A549 treated with AZD9567 at 1 μM for 4 hours (cell line): Measurements from ENCODE around the gene SLFNL1. TPM values are rescaled to one million over a fixed set of nuclear protein-coding genes. Genes with fewer than 3 reads are reported as not detected.

Experiments used
- total RNA-seq: library from RNA; stranded (reverse); fragments of 200-300 nt; extraction: Qiagen RNA extraction; gene quantifications from 5 replicates; pipeline ENCODE4 v1.2.3, GENCODE V29; 2022; ENCODE audit not compliant: insufficient read depth

Gene SLFNL1
- 0.05 to 0.07 TPM (median 0.06 TPM) in 3 of 5 replicates, not detected in the others for total RNA-seq

DNA sequence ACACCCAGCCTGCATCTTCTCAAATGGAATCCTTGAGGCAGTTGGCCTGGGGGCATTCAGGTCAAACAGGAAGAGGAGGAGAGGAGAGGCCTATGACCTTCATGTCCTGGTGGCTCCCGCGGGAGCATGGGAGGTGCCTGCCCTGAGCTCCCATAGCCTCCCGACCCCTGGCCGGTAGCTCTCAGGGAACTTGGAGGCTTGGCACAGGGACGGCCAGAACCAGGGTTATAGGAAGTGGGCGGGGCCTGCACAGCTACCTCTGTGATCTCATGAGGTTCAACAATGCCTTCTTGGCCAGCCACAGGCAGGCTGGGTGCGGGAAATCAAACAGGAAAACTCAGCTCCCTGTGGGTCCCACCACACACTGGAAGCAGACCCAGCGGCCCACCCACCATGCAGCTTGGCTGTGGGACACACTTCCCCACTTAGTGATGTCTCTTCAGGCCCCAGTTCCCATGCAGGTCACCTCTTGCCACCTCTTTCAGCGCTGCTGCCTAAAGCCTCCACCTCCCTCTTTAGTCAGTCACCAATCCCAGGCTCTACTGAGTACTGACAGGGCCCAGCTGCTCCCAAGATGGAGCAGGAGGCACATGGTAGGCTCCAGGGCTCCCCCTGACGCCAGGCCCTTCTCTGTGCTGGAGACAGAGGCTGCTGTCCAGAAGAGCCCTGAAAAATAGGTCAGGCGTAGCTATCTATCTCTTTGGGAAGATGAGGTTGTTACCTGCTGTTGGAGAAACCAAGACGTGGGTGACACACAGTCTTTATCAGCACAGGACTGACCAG, at the start of gene SLFNL1:
Gene SLFNL1, minus strand, starts transcription at position 200 of the 783 bp plus-strand sequence. CDS start 1,065 bp downstream, outside the sequence.

DNA sequence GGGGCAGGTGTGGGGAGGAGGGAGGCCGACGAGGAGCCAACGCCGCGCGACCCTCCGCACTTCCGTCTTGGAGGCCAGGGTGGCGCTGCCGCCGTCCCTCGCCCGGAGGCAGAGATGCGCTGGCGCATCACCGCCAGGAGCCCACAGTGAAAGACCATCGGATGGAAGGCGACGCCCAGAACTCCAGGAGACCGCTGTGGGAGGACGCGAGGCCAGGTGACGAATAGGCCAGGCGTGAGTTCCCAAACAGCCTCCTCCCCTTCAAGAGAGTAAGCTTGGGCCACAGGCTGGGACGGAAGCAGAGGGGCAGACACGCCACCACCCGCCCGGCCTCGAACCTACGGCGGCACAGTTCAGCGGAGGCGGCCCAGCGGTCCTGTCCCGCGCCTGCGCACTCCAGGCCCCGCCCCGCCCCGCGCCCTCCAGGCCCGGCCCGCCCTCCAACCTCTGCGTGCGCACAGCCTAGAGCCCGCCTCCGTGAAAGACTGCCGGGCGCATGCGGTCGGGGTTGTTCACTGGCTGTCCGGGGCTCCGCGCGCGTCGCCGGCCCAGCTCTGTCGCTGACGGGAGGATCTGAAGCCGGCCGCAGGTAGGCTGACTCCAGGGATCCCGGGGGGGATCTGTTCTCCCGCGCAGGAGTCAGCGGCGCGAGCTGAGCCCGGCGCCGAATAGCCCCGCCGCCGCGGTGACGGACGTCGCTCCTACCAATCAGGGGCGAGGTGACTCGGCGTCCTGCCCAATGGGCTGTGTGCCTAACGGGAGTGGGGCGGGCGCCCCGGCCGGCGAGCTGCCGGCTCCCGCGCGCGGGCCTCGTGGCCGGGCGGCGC, 42.1 kb downstream of the SLFNL1 start, which contains the start of gene CTPS1:
Gene CTPS1, plus strand, starts transcription at position 456 of the 827 bp plus-strand sequence. CDS start 3,595 bp downstream, outside the sequence.

Other genes starting within 250 kb of the SLFNL1 start
- gene KCNQ4, start 237.9 kb downstream of the SLFNL1 start, total RNA-seq: 0.23 to 0.82 TPM (median 0.28 TPM) in 5 replicates
- 27.0 to 93.5 TPM (median 74.2 TPM) in 5 replicates for gene CITED4, start 159.4 kb downstream of the SLFNL1 start, total RNA-seq
- gene CTPS1, start 42.0 kb downstream of the SLFNL1 start, total RNA-seq: 76.6 to 97.0 TPM (median 86.2 TPM) in 5 replicates
- 7.5 to 12.6 TPM (median 11.8 TPM) in 5 replicates for gene SCMH1, start 220.6 kb upstream of the SLFNL1 start, total RNA-seq